Naive B cell (primary cell): ENCODE data around the gene SMAD3. TPM values are rescaled to one million over a fixed set of nuclear protein-coding genes. Genes with fewer than 3 reads are reported as not detected.
"Not testable (repeated sequence)": the region's sequence is repeated elsewhere in the genome, so short reads cannot be mapped to it uniquely, and the experiment has no call there.

Experiments used
- ATAC-seq, 2 donors: fragments of 150-1000 bp; cut with Tn5 transposase; 2 replicates each; pipeline ENCODE4 v1.10.0; 2021; ENCODE audit warnings: low read depth in 2 of 2, mild to moderate bottlenecking in 2 of 2, moderate library complexity in 2 of 2
- DNase-seq: peaks from one replicate; pipeline ENCODE4 v3.0.0; 2022
- H3K27ac Mint-ChIP-seq, 6 donors: one replicate each; pipeline ENCODE4 v1.8.0; 2020 to 2022; ENCODE audit warnings: mild to moderate bottlenecking in 6 of 6, mixed read lengths in 6 of 6, moderate library complexity in 5 of 6, inconsistent platforms in 2 of 6
- H3K27me3 Mint-ChIP-seq, 3 donors: one replicate each; pipeline ENCODE4 v1.8.0; 2021 to 2022; ENCODE audit warnings: mixed read lengths in 3 of 3, mild to moderate bottlenecking in 1 of 3
- H3K36me3 Mint-ChIP-seq, 2 donors: one replicate each; pipeline ENCODE4 v1.8.0; 2020 to 2022; ENCODE audit warnings: mixed read lengths in 2 of 2, inconsistent platforms in 1 of 2, mild to moderate bottlenecking in 1 of 2
- H3K4me1 Mint-ChIP-seq, 3 donors: one replicate each; pipeline ENCODE4 v1.8.0; 2020 to 2022; ENCODE audit warnings: mixed read lengths in 3 of 3, inconsistent platforms in 1 of 3, mild to moderate bottlenecking in 1 of 3, moderate library complexity in 1 of 3
- H3K4me3 Mint-ChIP-seq, 8 donors: one replicate each; pipeline ENCODE4 v1.8.0; 2020 to 2022; ENCODE audit warnings: mild to moderate bottlenecking in 8 of 8, mixed read lengths in 8 of 8, moderate library complexity in 8 of 8, inconsistent platforms in 2 of 8
- H3K9me3 Mint-ChIP-seq, 7 donors: one replicate each; pipeline ENCODE4 v1.8.0; 2020 to 2022; ENCODE audit warnings: mixed read lengths in 7 of 7, mild to moderate bottlenecking in 5 of 7, inconsistent platforms in 2 of 7, moderate library complexity in 1 of 7
- polyA plus RNA-seq, 6 donors: library from polyadenylated mRNA; unstranded; fragments of 300-500 nt; fragmentation: Illumina TruSeq; gene quantifications; one replicate each; pipeline ENCODE4 v1.2.3, GENCODE V29; 2021; ENCODE audit warnings: low read depth in 6 of 6

SMAD3 gene
- polyA plus RNA-seq, 6 donors from 2014 or later = 34.7 to 68.7 (median 38.0) TPM

DNA sequence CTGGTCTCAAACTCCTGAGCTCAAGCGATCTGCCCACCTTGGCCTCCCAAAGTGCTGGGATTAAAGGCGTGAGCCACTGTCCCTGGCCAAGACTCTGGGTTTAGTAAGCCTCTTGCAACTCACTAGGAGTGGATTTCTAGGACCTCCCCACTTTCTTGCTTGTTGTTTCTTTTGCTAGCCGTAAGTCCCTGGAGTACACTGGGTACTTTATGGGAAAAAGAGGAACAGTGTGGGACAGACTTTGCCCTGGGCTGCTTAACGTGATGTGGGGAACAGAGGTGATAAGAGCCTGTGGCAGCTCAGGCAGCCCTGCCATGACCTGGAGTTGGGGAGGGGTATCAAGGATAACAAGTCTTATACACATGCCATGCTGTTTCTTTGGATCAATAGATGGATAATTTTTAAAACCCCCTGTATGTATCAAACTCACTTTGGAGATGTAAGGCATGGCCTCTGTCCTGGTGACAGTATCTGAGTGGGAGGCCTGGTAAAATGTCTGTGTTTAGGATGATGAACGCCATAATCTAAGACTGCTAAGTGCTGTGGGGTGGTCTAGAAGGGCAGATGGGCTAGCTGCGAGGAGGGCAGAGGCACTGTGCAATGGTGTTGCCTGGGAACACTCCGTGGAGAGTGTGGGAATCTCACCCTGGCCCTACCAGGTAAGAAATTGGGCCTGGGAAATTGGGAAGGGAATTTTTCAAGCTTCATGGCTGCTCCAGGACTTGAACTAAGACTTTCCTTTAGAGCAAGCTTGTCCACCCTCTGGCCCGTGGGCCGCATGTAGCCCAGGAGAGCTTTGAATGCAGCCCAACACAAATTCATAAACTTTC, 54.8 kb downstream of the SMAD3 start:
- peak overlapping the region; percentile 55 to 87 (median 82) for H3K4me3 Mint-ChIP-seq
- ATAC-seq (no peak), DNase-seq (no peak)
- H3K9me3 Mint-ChIP-seq = no peaks in the 10 kb centered on the region
- H3K36me3 Mint-ChIP-seq = peaks cover 4 to 8% of the 10 kb centered on the region in 2 donors
- H3K27ac Mint-ChIP-seq = peak overlapping the region in 5 of 6 donors; percentile 96 to 99 (median 98)
- H3K4me1 Mint-ChIP-seq = peaks cover 67 to 98% (median 93%) of the 10 kb centered on the region in 3 donors
- no peaks in the 10 kb centered on the region for H3K27me3 Mint-ChIP-seq

DNA sequence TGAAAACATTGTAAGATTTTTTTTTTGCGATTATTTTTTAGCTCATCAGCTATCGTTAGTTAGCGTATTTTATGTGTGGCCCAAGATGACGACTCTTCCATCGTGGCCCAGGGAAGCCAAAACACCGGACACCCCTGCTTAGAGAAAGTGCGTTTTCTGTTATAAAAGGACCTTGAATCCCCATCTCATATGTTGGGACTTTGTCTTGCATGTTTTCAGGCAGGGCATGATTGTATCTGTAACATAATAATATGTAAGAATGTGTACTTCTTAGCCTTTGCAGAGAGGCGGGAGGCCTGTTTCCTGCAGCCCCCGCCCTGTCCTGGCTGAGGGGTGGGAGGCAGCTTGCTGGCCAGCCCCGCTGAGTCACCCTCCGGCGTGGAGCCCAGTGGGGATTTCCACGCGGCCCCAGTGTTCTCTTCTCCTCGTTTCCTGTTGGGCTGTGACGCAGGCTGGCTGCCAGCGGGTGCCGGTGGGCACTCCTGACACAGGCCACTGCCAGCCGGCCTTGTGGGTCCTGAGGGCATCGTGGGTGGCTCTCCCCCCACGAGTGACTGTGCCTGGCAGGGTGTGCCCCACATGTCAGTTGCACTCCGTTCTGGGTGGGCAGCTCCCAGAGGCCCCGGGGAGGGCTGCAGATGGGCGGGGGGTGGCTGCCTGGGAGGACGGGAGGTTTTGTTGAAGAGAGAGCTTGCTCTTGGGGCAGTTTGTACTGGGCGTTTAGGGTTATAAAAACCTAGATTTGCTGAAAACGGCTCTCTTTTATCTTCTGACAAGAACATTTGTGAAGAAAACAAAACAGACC, 55.6 kb downstream of the SMAD3 start:
- peak; percentile 87 to 88 for ATAC-seq
- DNase-seq = peak; percentile 95
- Mint-ChIP-seq H3K4me3 (peak overlapping the region; percentile 55 to 87 (median 82)), H3K4me1 (peaks cover 68 to 98% (median 93%) of the 10 kb centered on the region in 3 donors), H3K27me3 (no peaks in the 10 kb centered on the region), H3K27ac (peak overlapping the region in 5 of 6 donors; percentile 96 to 99 (median 98)), H3K9me3 (no peaks in the 10 kb centered on the region), H3K36me3 (peaks cover 4 to 8% of the 10 kb centered on the region in 2 donors)

DNA sequence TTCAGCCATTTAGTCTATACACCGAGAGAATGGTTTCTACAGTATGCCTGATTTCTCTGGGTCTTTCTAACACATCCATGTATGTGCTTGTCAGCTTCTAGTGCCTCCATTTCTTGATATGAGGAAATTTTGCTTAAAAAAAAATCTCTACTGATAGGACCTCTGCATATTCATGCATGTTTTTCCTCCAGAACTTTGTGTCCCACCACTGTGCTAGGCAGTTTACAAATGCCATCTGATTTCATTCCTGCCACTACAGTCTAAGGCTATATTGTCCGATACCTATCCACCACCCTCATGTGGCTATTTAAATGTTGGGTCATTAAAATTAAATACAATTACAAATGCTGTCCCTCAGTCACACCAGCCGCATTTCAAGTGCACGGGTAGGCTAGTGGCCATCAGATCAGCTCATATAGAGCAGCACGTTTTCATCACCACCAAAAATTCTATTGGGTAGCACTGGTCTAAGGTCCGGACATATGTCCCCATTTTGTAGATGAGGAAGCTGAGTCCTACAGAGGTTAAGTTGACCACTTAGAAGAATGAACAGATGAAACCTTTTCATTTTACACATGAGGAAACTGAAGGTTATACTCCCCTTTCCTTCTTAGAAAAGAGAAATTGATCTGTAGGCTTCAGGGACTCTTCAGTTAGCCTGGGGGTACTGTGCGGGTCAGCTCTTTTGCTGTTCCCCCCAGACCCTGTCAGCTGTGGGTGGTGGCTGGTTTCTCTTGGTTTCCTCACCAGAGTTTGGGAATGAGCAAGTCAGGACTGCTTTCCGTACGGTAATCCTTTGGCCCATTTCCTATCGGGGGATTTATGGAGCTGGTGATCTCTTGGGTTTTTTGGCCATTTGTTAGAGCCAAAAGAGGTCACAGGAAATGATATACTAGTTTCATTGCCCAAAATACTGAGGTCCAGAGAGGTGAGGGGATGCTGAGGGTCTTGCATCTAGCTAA, 56.5 kb downstream of the SMAD3 start:
- peaks cover 67 to 97% (median 93%) of the 10 kb centered on the region in 3 donors for H3K4me1 Mint-ChIP-seq
- peak overlapping the region in 5 of 6 donors; percentile 96 to 99 (median 98) for H3K27ac Mint-ChIP-seq
- no peaks in the 10 kb centered on the region for H3K27me3 Mint-ChIP-seq
- peak overlapping the region; percentile 55 to 87 (median 82) for H3K4me3 Mint-ChIP-seq
- DNase-seq (no peak), ATAC-seq (no peak)
- H3K9me3 Mint-ChIP-seq = no peaks in the 10 kb centered on the region
- H3K36me3 Mint-ChIP-seq = peaks cover 4 to 8% of the 10 kb centered on the region in 2 donors

DNA sequence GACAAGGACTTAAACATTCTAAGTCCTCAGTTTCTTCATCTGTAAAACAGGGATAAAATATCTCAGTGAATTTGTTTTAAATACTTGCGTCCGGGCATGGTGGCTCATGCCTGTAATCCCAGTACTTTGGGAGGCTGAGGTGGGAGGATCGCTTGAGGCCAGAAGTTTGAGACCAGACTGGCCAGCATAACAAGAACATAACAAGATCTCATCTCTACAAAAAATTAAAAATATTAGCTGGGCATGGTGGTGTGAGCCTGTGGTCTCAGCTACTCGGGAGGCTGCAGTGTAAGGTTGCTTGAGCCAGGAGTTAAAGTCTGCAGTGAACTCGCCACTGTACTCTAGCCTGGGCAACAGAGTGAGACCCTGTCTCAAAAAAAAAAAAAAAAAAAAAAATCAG, 57.4 kb downstream of the SMAD3 start:
- H3K27ac Mint-ChIP-seq = peak overlapping the region in 5 of 6 donors; percentile 60 to 99 (median 98)
- H3K4me1 Mint-ChIP-seq = peaks cover 65 to 97% (median 93%) of the 10 kb centered on the region in 3 donors
- H3K4me3 Mint-ChIP-seq = peak overlapping the region in 3 of 8 donors; percentile 9 to 47 (median 15)
- not testable (repeated sequence) for DNase-seq, H3K9me3 Mint-ChIP-seq, H3K27me3 Mint-ChIP-seq, ATAC-seq
- peaks cover 8 to 11% of the 10 kb centered on the region in 2 donors for H3K36me3 Mint-ChIP-seq

DNA sequence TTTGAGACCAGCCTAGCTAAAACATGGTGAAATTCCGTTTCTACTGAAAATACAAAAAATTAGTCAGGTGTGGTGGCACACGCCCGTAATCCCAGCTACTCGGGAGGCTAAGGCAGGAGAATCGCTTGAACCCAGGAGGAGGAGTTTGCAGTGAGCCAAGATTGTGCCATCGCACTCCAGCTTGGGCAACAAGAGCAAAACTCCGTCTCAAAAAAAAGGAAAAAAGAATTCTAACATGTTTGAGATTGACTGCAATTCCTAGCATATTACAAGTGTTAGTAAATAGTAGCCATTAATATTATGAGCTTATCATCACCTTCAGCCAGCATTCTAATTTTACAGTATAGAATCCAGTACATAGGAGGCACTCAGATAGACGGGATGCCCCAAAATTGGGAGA, 57.9 kb downstream of the SMAD3 start:
- H3K4me1 Mint-ChIP-seq = peaks cover 65 to 97% (median 93%) of the 10 kb centered on the region in 3 donors
- H3K4me3 Mint-ChIP-seq = peak overlapping the region in 3 of 8 donors; percentile 15 to 52 (median 19)
- ATAC-seq, DNase-seq, H3K27me3 Mint-ChIP-seq, H3K9me3 Mint-ChIP-seq: not testable (repeated sequence)
- peaks cover 8 to 13% of the 10 kb centered on the region in 2 donors for H3K36me3 Mint-ChIP-seq
- peak overlapping the region in 5 of 6 donors; percentile 14 to 98 (median 96) for H3K27ac Mint-ChIP-seq

DNA sequence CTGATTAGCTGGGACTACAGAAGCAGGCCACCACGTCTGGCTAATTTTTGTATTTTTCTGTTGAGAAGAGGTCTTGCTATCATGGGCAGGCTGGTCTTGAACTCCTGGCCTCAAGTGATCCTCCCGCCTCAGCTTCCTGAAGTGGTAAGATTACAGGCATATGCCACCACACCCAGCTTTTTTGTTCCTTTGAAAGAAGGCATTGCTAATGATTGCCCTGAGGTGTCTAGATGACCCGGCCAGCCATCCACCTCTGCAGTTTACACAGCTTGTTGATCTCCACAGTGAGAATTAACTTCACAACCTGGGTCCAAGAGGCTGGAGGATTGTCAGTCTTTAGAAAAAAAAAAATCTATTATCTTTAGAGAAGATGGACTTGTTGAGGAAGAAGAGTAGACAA, 58.7 kb downstream of the SMAD3 start:
- peaks cover 1 to 12% of the 10 kb centered on the region in 2 donors for H3K36me3 Mint-ChIP-seq

DNA sequence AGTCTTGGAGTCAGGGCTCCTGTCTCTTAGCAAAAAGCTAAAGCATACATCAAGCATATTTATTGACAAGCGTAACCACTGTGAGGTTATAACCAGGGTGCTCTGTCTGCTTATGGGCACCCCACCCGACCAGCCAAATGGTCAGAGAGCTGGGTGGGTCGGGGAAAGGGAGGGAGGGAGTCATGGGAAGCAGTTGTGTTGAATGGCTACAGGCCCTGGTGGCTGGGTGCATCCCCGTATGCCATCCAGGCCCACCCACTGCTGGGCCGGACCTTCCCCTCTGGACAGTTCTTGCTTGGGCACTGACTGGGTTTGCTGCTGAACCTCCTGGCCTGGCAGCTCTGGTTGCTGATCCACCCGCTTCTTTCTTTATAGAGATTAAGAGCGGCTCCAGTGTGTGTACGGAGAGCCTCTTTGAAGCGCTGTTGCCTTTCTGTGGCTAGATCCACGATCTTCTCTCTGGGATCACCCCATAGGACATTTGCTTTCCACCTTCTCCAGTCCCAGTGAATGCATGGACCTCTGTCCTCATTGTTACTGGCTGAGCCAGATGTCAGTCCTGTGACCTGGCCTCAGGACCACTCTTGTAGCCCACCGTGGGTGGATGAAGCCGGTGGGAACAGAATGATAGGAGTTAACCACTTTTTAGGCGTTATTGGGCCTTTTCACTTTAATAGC, 59.6 kb downstream of the SMAD3 start:
- no peaks in the 10 kb centered on the region for H3K9me3 Mint-ChIP-seq
- peaks cover 0 to 12% of the 10 kb centered on the region in 2 donors for H3K36me3 Mint-ChIP-seq
- no peak for DNase-seq
- H3K4me3 Mint-ChIP-seq = peak overlapping the region in 4 of 8 donors; percentile 11 to 47 (median 28)
- no peak for ATAC-seq
- H3K27ac Mint-ChIP-seq = peak overlapping the region in 5 of 6 donors; percentile 14 to 94 (median 86)
- H3K27me3 Mint-ChIP-seq = no peaks in the 10 kb centered on the region
- peaks cover 61 to 92% (median 92%) of the 10 kb centered on the region in 3 donors for H3K4me1 Mint-ChIP-seq

More for the DNA sequence above, 58.7 kb downstream of the SMAD3 start:
- Mint-ChIP-seq H3K27ac (peak overlapping the region in 5 of 6 donors; percentile 74 to 98 (median 92)), H3K9me3 (no peaks in the 10 kb centered on the region), H3K4me3 (peak overlapping the region in 3 of 8 donors; percentile 43 to 69 (median 56)), H3K4me1 (peaks cover 57 to 95% (median 93%) of the 10 kb centered on the region in 3 donors), H3K27me3 (no peaks in the 10 kb centered on the region)
- no peak for DNase-seq
- ATAC-seq = no peak

DNA sequence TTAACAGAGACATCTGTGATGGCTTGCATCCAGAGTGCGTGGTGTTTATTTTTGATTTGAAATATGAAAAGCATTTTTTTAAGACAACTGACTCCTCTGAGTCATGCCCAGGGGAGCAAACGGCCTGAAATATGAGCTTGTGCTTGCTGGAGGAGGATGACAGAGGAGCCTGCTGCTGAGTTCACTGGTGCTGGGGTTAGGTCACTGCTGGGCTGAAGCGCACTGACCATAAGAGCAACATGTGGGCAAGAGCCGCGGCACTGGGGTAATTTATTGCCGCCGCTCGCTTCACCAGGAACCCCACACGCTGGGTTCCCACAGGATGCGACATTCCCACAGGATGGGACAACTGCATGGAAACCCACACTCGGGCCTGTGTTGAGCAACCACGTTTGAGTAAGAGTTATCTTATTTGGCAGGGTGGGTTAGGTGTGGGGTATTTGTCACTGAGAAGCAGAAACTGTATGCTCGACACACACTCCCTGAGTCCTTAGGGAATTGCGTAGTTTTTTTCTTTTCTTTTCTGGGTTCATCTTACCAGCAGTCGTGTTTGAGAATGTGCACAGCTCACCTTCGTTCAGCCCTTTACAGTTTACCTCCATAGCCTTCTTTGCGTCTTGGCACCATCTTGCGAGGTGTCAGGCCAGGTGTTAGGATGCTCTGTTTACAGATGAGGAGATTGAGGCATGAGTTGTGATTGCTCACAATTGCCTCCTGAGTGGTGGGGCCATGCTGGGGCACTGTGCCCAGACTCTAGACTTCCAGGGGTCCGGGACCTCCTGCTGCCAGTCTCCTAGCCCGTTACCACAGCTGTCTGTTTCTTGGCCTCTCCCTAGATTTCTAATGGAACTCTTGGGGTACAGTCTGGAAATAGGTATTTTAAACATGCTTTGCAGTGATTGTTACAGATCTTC, 60.4 kb downstream of the SMAD3 start:
- H3K4me3 Mint-ChIP-seq = peak overlapping the region in 4 of 8 donors; percentile 11 to 59 (median 40)
- H3K27me3 Mint-ChIP-seq = no peaks in the 10 kb centered on the region
- no peak for DNase-seq
- peak overlapping the region in 5 of 6 donors; percentile 30 to 94 (median 86) for H3K27ac Mint-ChIP-seq
- H3K9me3 Mint-ChIP-seq = no peaks in the 10 kb centered on the region
- H3K4me1 Mint-ChIP-seq = peaks cover 60 to 92% (median 92%) of the 10 kb centered on the region in 3 donors
- ATAC-seq = no peak
- H3K36me3 Mint-ChIP-seq = peaks cover 0 to 12% of the 10 kb centered on the region in 2 donors

DNA sequence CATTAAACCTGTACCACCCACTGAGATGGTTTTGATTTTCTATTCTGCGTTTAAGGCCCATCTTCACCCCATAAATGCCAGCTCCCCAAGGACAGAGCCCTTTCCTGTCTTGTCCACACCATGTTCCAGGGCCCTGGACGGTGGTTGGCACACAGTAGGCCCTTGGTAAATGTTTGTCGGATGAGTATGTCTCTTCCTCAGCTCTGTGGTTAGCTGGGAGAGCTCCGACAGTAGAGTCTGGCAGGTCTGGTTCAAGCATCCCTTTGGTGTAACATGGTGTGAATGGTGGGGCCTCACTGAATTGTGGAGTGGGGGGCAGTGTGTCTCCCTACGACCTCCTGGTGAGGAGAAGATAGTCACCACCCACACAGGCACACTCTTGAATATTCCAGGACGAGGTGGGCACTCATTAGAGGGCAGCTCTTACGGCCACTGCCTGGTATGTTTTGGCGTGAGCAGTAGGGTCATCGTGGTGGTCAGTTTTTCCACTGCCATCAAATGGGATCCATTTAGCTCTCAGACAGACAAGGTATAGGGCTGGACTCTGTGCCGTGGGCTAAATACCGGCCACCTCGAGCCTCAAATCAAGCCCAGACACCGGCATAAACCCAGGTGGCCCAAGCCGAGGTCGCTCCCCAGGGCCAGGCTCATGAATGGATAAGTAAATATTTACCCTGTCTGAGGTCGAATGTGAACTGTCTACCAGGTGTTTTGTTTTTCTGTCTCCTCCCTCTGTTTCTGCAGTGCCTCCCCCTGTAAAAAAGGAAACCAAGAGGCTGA, 61.3 kb downstream of the SMAD3 start:
- Mint-ChIP-seq H3K9me3 (no peaks in the 10 kb centered on the region), H3K27me3 (no peaks in the 10 kb centered on the region), H3K4me1 (peaks cover 63 to 92% (median 92%) of the 10 kb centered on the region in 3 donors), H3K4me3 (peak overlapping the region in 3 of 8 donors; percentile 41 to 47 (median 44)), H3K36me3 (peaks cover 0 to 12% of the 10 kb centered on the region in 2 donors), H3K27ac (peak overlapping the region in 5 of 6 donors; percentile 76 to 82 (median 80))
- peak in 1 of 2 donors; percentile 20 for ATAC-seq
- no peak for DNase-seq

DNA sequence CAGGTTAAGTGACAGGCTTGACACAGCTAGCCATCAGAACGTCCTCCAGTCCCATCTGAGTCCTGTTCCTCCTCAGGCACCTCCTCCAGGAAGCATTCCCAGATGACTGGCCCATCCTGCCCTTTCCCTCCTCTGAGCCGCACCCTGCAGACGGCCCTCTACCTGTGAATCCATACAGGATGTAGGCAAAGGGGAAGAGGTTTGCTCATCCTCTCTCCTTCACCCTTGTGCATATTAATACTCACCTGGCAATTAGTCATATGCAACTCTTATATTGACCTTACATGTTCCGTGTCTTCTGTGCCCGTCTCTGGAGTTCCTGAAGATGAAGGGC, 61.9 kb downstream of the SMAD3 start:
- Mint-ChIP-seq H3K4me3 (peak overlapping the region in 2 of 8 donors; percentile 37 to 47), H3K27me3 (no peaks in the 10 kb centered on the region), H3K9me3 (no peaks in the 10 kb centered on the region), H3K36me3 (peaks cover 0 to 12% of the 10 kb centered on the region in 2 donors), H3K27ac (peak overlapping the region in 5 of 6 donors; percentile 24 to 82 (median 76)), H3K4me1 (peaks cover 66 to 92% (median 92%) of the 10 kb centered on the region in 3 donors)
- no peak for ATAC-seq
- DNase-seq = no peak
